GM21723 (cell line): ENCODE data around the gene FDXR.

Experiments used
- ATAC-seq: cut with Tn5 transposase; IDR thresholded peaks from one replicate; pipeline ENCODE4 v1.9.1; 2021; ENCODE audit warnings: mild to moderate bottlenecking, moderate library complexity; ENCODE audit not compliant: unreplicated experiment

FDXR gene

GRCh38 chr17:74900208-74900607 is 27.4 kb upstream of the FDXR start:
- ATAC-seq: no peak

GRCh38 chr17:74898376-74898946 is 25.7 kb upstream of the FDXR start:
- no peak for ATAC-seq

GRCh38 chr17:74893936-74894671 is 21.3 kb upstream of the FDXR start:
- ATAC-seq: no peak

GRCh38 chr17:74892974-74893911 is 20.4 kb upstream of the FDXR start, which contains the start of gene FADS6:
Gene FADS6, minus strand, starts transcription at chr17:74893633. Its CDS starts 38 bp downstream, at chr17:74893595.
- no peak for ATAC-seq

- ATAC-seq: no peak
Measured at GRCh38 chr17:74892013-74892841, 19.4 kb upstream of the FDXR start.

- ATAC-seq: no peak
Measured at GRCh38 chr17:74890554-74890953, 17.8 kb upstream of the FDXR start.

GRCh38 chr17:74888469-74888868 is 15.7 kb upstream of the FDXR start:
- no peak for ATAC-seq

GRCh38 chr17:74883241-74883745 is 10.5 kb upstream of the FDXR start:
- no peak for ATAC-seq

GRCh38 chr17:74882517-74883240 is 9.9 kb upstream of the FDXR start:
- ATAC-seq: no peak

GRCh38 chr17:74881073-74881472 is 8.3 kb upstream of the FDXR start:
- ATAC-seq: no peak

GRCh38 chr17:74879308-74879707 is 6.5 kb upstream of the FDXR start:
- no peak for ATAC-seq

- ATAC-seq: no peak
Measured at GRCh38 chr17:74878658-74879057, 5.9 kb upstream of the FDXR start.

- no peak for ATAC-seq
Measured at GRCh38 chr17:74877592-74878548, 5.1 kb upstream of the FDXR start.

GRCh38 chr17:74875977-74876593 is 3.3 kb upstream of the FDXR start:
- no peak for ATAC-seq

GRCh38 chr17:74875155-74875976 is 2.6 kb upstream of the FDXR start:
- no peak for ATAC-seq

- no peak for ATAC-seq
Measured at GRCh38 chr17:74874615-74875037, 1.8 kb upstream of the FDXR start.

- ATAC-seq: no peak
Measured at GRCh38 chr17:74873874-74874614, 1.2 kb upstream of the FDXR start.
